SKM-1 treated with dmso at 0.1 percent for 144 hours (cell line): ENCODE results near the gene LRP6.

Experiments
- DNase-seq: peaks from one replicate; lab custom pipeline; 2025; ENCODE audit not compliant: unreplicated experiment; lab: John Stamatoyannopoulos, UW

The LRP6 gene

GRCh38 chr12:12083688-12084087, 183.2 kb downstream of the LRP6 start:
- DNase-seq = no peak

DNA sequence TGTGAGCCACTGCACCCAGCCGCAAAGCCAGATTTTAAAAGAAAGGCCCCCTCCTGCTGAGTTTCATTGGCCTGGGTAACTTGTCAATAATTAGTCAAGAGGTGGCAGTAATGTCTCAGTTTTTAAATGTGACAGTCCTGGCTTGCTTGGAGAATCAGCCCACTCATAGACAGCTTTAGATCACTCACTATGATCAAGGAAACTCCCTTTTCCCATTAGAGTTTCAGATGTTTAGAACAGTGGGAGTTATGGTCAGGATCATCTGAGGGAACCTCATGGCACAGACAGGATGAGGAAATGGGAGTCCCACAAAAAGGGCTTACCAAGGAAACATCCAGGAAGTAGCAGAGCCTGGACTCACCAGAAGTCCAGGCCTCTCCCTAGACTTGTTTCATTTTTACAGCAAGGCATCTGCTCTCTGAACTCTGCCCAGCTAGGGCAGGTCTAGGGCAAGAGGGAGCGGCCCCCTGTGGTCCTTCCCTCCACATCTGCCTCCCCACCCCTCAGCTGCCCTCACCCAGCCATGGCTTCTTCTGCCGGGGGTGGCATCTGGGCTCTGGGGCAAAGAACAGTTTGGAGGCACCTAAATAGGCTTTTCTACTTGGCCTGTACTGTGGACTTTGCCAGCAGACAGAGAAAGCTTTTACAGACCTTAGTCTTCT, 184.9 kb downstream of the LRP6 start:
- DNase-seq = no peak

GRCh38 chr12:12079291-12079690, 187.6 kb downstream of the LRP6 start:
- DNase-seq = no peak

GRCh38 chr12:12072064-12072760, 194.6 kb downstream of the LRP6 start:
- no peak for DNase-seq

- no peak for DNase-seq
Observed at GRCh38 chr12:12070674-12071656, 195.9 kb downstream of the LRP6 start, which contains the start of gene BCL2L14. BCL2L14 (plus strand) TSS chr12:12070939; CDS start chr12:12079306, 8,367 bp downstream.

- DNase-seq = no peak
Observed at GRCh38 chr12:12069821-12070548, 196.9 kb downstream of the LRP6 start.

DNA sequence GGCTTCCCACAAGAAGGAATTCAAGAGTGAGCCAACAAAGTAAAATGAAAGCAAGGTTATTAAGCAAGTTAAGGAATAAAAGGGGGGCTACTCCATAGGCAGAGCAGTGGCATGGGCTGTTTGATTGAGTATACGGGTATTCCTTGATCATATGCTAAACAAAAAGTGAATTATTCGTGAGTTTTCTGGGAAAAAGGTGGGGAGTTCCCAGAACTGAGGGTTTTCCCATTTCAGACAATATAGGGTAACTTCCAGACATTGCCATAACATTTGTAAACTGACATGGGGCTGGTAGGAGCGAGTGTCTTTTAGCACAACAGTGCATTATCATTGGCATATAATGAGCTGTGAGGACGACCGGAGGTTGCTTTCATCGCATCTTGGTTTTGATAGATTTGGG, 198.1 kb downstream of the LRP6 start:
- no peak for DNase-seq
